ENCODE measurements around the gene ZNF750. TPM values are rescaled to one million over a fixed set of nuclear protein-coding genes. Genes with fewer than 3 reads are reported as not detected.
A peak's percentile ranks its signal among the peaks of the same experiment; 100 is the strongest.

Gene ZNF750
- total RNA-seq, 1 experiment from 2014 or later = not detected

DNA sequence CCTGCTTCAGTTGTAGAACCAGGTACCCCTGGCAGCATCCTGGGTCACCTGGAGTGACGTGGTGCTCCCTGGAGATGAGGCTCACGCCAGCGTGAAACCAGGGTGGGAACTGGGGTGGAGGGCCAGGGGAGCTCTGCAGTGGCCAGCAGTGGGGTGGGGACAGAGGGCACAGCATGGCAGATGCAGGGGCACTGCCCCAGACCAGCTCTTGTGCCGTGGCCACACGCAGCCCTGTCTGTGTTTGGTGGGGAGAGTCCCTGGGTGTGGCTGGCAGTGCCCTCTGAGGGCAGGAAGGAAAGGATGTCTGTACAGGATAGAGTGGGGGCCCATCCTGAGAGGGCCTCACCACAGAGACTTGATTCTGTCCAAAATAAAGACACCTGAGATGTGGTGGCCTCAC is 24.5 kb downstream of the ZNF750 start:
- Histone ChIP-seq H3K27me3 (replicated peaks; ENCODE audit: insufficient read depth, low read depth, low read length, poor library complexity) (no peaks in the 10 kb centered on the region), H3K27ac (ENCODE audit: low read depth, low read length, poor library complexity, severe bottlenecking) (peak overlapping the region; percentile 49), H3K36me3 (ENCODE audit: insufficient read depth, low read length, poor library complexity, severe bottlenecking) (peaks cover 44% of the 10 kb centered on the region), H3K4me3 (ENCODE audit: low read depth, low read length, poor library complexity, severe bottlenecking) (no peak overlapping the region), H3K9me3 (ENCODE audit: low read depth, low read length, poor library complexity, severe bottlenecking) (peaks cover 4% of the 10 kb centered on the region), H3K4me1 (ENCODE audit: insufficient read depth, low read length, poor library complexity, severe bottlenecking) (peaks cover 14% of the 10 kb centered on the region)
- ChIA-PET POLR2A (ENCODE audit: low non-redundant PET) (no interaction called here), CTCF (no interaction called here)
- TF ChIP-seq, protein P1, sequence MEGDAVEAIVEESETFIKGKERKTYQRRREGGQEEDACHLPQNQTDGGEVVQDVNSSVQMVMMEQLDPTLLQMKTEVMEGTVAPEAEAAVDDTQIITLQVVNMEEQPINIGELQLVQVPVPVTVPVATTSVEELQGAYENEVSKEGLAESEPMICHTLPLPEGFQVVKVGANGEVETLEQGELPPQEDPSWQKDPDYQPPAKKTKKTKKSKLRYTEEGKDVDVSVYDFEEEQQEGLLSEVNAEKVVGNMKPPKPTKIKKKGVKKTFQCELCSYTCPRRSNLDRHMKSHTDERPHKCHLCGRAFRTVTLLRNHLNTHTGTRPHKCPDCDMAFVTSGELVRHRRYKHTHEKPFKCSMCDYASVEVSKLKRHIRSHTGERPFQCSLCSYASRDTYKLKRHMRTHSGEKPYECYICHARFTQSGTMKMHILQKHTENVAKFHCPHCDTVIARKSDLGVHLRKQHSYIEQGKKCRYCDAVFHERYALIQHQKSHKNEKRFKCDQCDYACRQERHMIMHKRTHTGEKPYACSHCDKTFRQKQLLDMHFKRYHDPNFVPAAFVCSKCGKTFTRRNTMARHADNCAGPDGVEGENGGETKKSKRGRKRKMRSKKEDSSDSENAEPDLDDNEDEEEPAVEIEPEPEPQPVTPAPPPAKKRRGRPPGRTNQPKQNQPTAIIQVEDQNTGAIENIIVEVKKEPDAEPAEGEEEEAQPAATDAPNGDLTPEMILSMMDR (conservative IDR thresholded peaks at IDR 0.05; ENCODE audit: low read depth, low read length) = no peak
- TF ChIP-seq EZH2 (IDR thresholded peaks at IDR 0.05; ENCODE audit: borderline replicate concordance, low read depth, low read length, poor library complexity, severe bottlenecking) = no peak
- BruUV-seq (replicated peaks) = no TSS peak
- intact Hi-C loops (cut with micrococcal nuclease; ENCODE audit: unreplicated experiment) = no loop called here
- DNase-seq (ENCODE audit: low spot score) = no peak

DNA sequence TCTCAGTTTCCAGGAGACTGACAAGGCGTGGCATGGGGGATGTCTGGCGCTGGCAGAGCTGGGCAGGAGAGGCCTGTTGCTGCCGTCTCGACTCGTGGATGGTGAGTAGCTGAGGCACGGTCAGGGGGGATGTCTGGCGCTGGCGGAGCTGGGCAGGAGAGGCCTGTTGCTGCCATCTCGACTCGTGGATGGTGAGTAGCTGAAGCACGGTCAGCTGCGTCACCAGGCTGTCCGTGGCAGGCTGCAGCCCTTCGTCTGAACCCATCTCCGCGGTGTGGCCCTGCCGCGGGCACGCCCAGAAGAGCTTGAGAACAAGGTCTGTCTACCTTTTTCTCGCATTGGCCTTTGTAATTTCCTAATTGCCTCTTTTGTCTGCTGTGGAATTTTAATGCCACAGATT is 25.0 kb downstream of the ZNF750 start:
- H3K27me3 ChIP-seq (replicated peaks; ENCODE audit: insufficient read depth, low read depth, low read length, poor library complexity) = no peaks in the 10 kb centered on the region
- intact Hi-C loops (cut with micrococcal nuclease; ENCODE audit: unreplicated experiment) = no loop called here
- BruUV-seq (replicated peaks) = no TSS peak
- H3K4me3 ChIP-seq (ENCODE audit: low read depth, low read length, poor library complexity, severe bottlenecking) = no peak overlapping the region
- DNase-seq (ENCODE audit: low spot score) = no peak
- H3K36me3 ChIP-seq (ENCODE audit: insufficient read depth, low read length, poor library complexity, severe bottlenecking) = peaks cover 40% of the 10 kb centered on the region
- H3K27ac ChIP-seq (ENCODE audit: low read depth, low read length, poor library complexity, severe bottlenecking) = no peak overlapping the region
- peaks cover 14% of the 10 kb centered on the region for H3K4me1 ChIP-seq (ENCODE audit: insufficient read depth, low read length, poor library complexity, severe bottlenecking)
- no peak for TF ChIP-seq EZH2 (IDR thresholded peaks at IDR 0.05; ENCODE audit: borderline replicate concordance, low read depth, low read length, poor library complexity, severe bottlenecking)
- TF ChIP-seq, protein P1 (conservative IDR thresholded peaks at IDR 0.05; ENCODE audit: low read depth, low read length) = no peak
- ChIA-PET CTCF (no interaction called here), POLR2A (ENCODE audit: low non-redundant PET) (no interaction called here)
- no peaks in the 10 kb centered on the region for H3K9me3 ChIP-seq (ENCODE audit: low read depth, low read length, poor library complexity, severe bottlenecking)

DNA sequence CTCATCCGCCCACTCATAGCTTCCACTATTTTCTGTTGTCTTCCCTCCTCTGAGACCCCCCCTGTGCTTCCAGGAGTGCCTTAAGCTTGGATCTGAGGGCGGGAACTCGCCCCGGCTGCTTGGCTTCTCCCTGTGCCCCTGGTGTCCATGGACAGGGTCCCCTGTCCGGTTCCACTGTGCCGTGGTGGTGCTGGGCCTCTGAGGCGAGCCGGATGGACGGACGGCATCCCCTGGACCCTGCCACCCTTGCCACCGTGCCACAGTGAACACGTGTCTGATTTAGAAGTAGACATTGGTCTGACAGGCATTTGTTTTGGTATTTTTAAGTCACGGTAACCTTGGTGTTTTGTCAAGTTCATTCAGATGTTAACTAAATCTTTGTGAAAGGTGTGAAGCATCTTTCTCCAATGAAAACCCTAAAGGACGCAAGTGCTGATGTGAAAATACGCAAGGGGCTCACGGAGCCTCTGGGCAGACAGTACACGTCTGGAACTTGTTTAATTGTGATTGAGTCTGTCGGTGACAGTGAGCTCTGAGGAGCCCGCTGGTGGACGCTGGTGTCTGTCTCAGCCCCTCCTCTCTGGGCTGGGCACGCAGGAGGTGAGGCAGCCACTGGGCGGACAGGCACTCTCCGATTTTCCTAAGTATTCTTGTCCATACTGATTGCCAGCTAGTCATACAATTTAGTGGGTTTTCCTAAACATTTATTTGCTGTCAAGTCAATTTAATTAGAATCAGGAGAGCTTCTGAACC is 26.3 kb downstream of the ZNF750 start:
- TF ChIP-seq, protein P1 (conservative IDR thresholded peaks at IDR 0.05; ENCODE audit: low read depth, low read length) = no peak
- no peak for TF ChIP-seq EZH2 (IDR thresholded peaks at IDR 0.05; ENCODE audit: borderline replicate concordance, low read depth, low read length, poor library complexity, severe bottlenecking)
- BruUV-seq (replicated peaks) = no TSS peak
- H3K4me3 ChIP-seq (ENCODE audit: low read depth, low read length, poor library complexity, severe bottlenecking) = no peak overlapping the region
- H3K36me3 ChIP-seq (ENCODE audit: insufficient read depth, low read length, poor library complexity, severe bottlenecking) = peaks cover 31% of the 10 kb centered on the region
- H3K4me1 ChIP-seq (ENCODE audit: insufficient read depth, low read length, poor library complexity, severe bottlenecking) = peaks cover 14% of the 10 kb centered on the region
- H3K27ac ChIP-seq (ENCODE audit: low read depth, low read length, poor library complexity, severe bottlenecking) = no peak overlapping the region
- no peak for DNase-seq (ENCODE audit: low spot score)
- ChIA-PET CTCF (no interaction called here), POLR2A (ENCODE audit: low non-redundant PET) (interaction anchor here (0.5 kb wide), 1 partner anchor 181 kb away, joined by 6 read pairs; no protein-coding TSS in a partner anchor)
- intact Hi-C loops (cut with micrococcal nuclease; ENCODE audit: unreplicated experiment) = no loop called here
- H3K27me3 ChIP-seq (replicated peaks; ENCODE audit: insufficient read depth, low read depth, low read length, poor library complexity) = no peaks in the 10 kb centered on the region
- no peaks in the 10 kb centered on the region for H3K9me3 ChIP-seq (ENCODE audit: low read depth, low read length, poor library complexity, severe bottlenecking)
